Neuronal stem cell (in vitro differentiated cells): ENCODE measurements around the gene ATP9B.

Experiments used
- DNase-seq: peaks from one replicate; pipeline ENCODE4 v3.0.0-alpha.2; 2013; ENCODE audit warnings: low spot score
- H2AFZ ChIP-seq: one replicate; pipeline ENCODE4 v1.6.1; 2013; ENCODE audit warnings: mild to moderate bottlenecking, low read length, inconsistent platforms
- H2AK5ac ChIP-seq: 2 replicates; pipeline ENCODE4 v1.6.1; 2013; ENCODE audit warnings: low read depth, mild to moderate bottlenecking, inconsistent platforms, low read length, moderate library complexity, mixed read lengths
- H2BK120ac ChIP-seq: 2 replicates; pipeline ENCODE4 v1.6.1; 2013; ENCODE audit warnings: low read depth, mild to moderate bottlenecking, inconsistent platforms, low read length, moderate library complexity, mixed read lengths
- H2BK12ac ChIP-seq: one replicate; pipeline ENCODE4 v1.6.1; 2013; ENCODE audit warnings: low read length, inconsistent platforms
- H2BK15ac ChIP-seq: 2 replicates; pipeline ENCODE4 v1.6.1; 2013; ENCODE audit warnings: mild to moderate bottlenecking, low read length, inconsistent platforms, mixed read lengths
- H2BK5ac ChIP-seq: one replicate; pipeline ENCODE4 v1.6.1; 2013; ENCODE audit warnings: inconsistent platforms, mild to moderate bottlenecking, low read length, moderate library complexity
- H3K14ac ChIP-seq: one replicate; pipeline ENCODE4 v1.6.1; 2013; ENCODE audit warnings: low read length, inconsistent platforms
- H3K18ac ChIP-seq: 2 replicates; pipeline ENCODE4 v1.6.1; 2013; ENCODE audit warnings: low read length, inconsistent platforms
- H3K23ac ChIP-seq: 2 replicates; pipeline ENCODE4 v1.6.1; 2013; ENCODE audit warnings: low read depth, mild to moderate bottlenecking, mixed read lengths, low read length, inconsistent platforms; ENCODE audit not compliant: poor library complexity
- H3K27ac ChIP-seq: replicated peaks from 3 replicates; pipeline ENCODE4 v1.5.1; 2013; ENCODE audit warnings: low read length, inconsistent platforms
- H3K27me3 ChIP-seq, 3 experiments: 2 replicates each; pipeline ENCODE4 v1.6.1; 2013; ENCODE audit warnings: low read length in 3 of 3, mild to moderate bottlenecking in 2 of 3, inconsistent platforms in 1 of 3, low read depth in 1 of 3, mixed read lengths in 1 of 3, moderate library complexity in 1 of 3; ENCODE audit not compliant: control insufficient read depth in 3 of 3, insufficient read depth in 3 of 3
- H3K36me3 ChIP-seq, 2 donors: replicated peaks in 1 of 2; 2 replicates each; pipeline ENCODE4 v1.6.1; 2013; ENCODE audit warnings: low read length in 2 of 2; ENCODE audit not compliant: control insufficient read depth in 2 of 2, insufficient read depth in 2 of 2
- H3K4ac ChIP-seq: 2 replicates; pipeline ENCODE4 v1.6.1; 2013; ENCODE audit warnings: inconsistent platforms, mild to moderate bottlenecking, low read length, moderate library complexity
- H3K4me1 ChIP-seq, 2 donors: 1 replicate in 1 of 2; 2 replicates in 1 of 2; pipeline ENCODE4 v1.6.1; 2013; ENCODE audit warnings: low read length in 2 of 2, low read depth in 1 of 2; ENCODE audit not compliant: control insufficient read depth in 2 of 2, insufficient read depth in 1 of 2
- H3K4me2 ChIP-seq: one replicate; pipeline ENCODE4 v1.6.1; 2013; ENCODE audit warnings: mild to moderate bottlenecking, low read length, inconsistent platforms; ENCODE audit not compliant: insufficient read depth, poor library complexity, severe bottlenecking
- H3K4me3 ChIP-seq, 2 donors: 2 replicates each; pipeline ENCODE4 v1.5.1; 2013; ENCODE audit warnings: low read length in 2 of 2, mild to moderate bottlenecking in 2 of 2, inconsistent platforms in 1 of 2, moderate library complexity in 1 of 2
- H3K79me1 ChIP-seq: one replicate; pipeline ENCODE4 v1.6.1; 2013; ENCODE audit warnings: low read depth, mild to moderate bottlenecking, inconsistent platforms, low read length, moderate library complexity
- H3K9ac ChIP-seq: one replicate; pipeline ENCODE4 v1.6.1; 2013; ENCODE audit warnings: mild to moderate bottlenecking, low read depth, low read length, inconsistent platforms; ENCODE audit not compliant: poor library complexity
- H3K9me3 ChIP-seq, 2 donors: replicated peaks in 1 of 2; 2 replicates each; pipeline versions ENCODE3 to v1.6.1; 2013; ENCODE audit warnings: low read length in 2 of 2, mild to moderate bottlenecking in 2 of 2, inconsistent platforms in 1 of 2, low read depth in 1 of 2, mixed read lengths in 1 of 2, moderate library complexity in 1 of 2; ENCODE audit not compliant: control insufficient read depth in 2 of 2, insufficient read depth in 1 of 2
- H4K8ac ChIP-seq: one replicate; pipeline ENCODE4 v1.6.1; 2013; ENCODE audit warnings: low read depth, mild to moderate bottlenecking, inconsistent platforms, low read length, moderate library complexity
- H4K91ac ChIP-seq: one replicate; pipeline ENCODE4 v1.6.1; 2013; ENCODE audit warnings: low read length, low read depth, mild to moderate bottlenecking, inconsistent platforms; ENCODE audit not compliant: poor library complexity
- WGBS, 2 donors: extraction: QIAGEN DNeasy Blood & Tissue Kit; methylation state at CpG; one replicate each; pipeline ENCODE4 v1.1.7; 2013; ENCODE audit warnings: missing lambda C conversion rate in 2 of 2, mixed read lengths in 1 of 2; ENCODE audit not compliant: insufficient read length in 2 of 2, insufficient replicate concordance in 1 of 2; ENCODE audit errors: extremely low coverage in 2 of 2; 5-methylcytosine and 5-hydroxymethylcytosine counted together

ATP9B gene

GRCh38 chr18:79274823-79275222, 205.6 kb downstream of the ATP9B start:
- Histone ChIP-seq H3K9me3 (peaks cover 0 to 2% of the 10 kb centered on the region in 2 donors), H3K4me3 (no peak overlapping the region), H3K4me1 (peaks cover 0 to 5% of the 10 kb centered on the region in 2 donors), H2AFZ (no peak overlapping the region), H3K4ac (no peak overlapping the region), H3K4me2 (no peak overlapping the region), H2AK5ac (no peak overlapping the region), H4K8ac (no peak overlapping the region), H3K14ac (no peak overlapping the region), H3K18ac (no peak overlapping the region), H2BK120ac (no peak overlapping the region), H2BK15ac (no peak overlapping the region), H3K27me3 (no peaks in the 10 kb centered on the region), H2BK12ac (no peak overlapping the region), H3K9ac (no peak overlapping the region), H3K27ac (no peak overlapping the region), H3K23ac (no peak overlapping the region), H3K79me1 (no peaks in the 10 kb centered on the region), H3K36me3 (peaks cover 11 to 24% of the 10 kb centered on the region in 2 donors), H2BK5ac (no peak overlapping the region), H4K91ac (no peak overlapping the region)
- no CpG with 5 or more reads among the region's 8 CpGs for WGBS, 2 donors
- DNase-seq = no peak

GRCh38 chr18:79275461-79275860, 206.3 kb downstream of the ATP9B start:
- no peak overlapping the region for H3K4ac ChIP-seq
- H2BK15ac ChIP-seq = no peak overlapping the region
- no peak for DNase-seq
- no peak overlapping the region for H4K91ac ChIP-seq
- no peak overlapping the region for H2BK120ac ChIP-seq
- H3K23ac ChIP-seq = no peak overlapping the region
- H3K14ac ChIP-seq = no peak overlapping the region
- no peak overlapping the region for H2BK12ac ChIP-seq
- H2BK5ac ChIP-seq = no peak overlapping the region
- H2AFZ ChIP-seq = no peak overlapping the region
- H3K4me1 ChIP-seq = peaks cover 0 to 5% of the 10 kb centered on the region in 2 donors
- peaks cover 11 to 24% of the 10 kb centered on the region in 2 donors for H3K36me3 ChIP-seq
- H3K4me2 ChIP-seq = no peak overlapping the region
- H3K9ac ChIP-seq = no peak overlapping the region
- H2AK5ac ChIP-seq = no peak overlapping the region
- H3K79me1 ChIP-seq = no peaks in the 10 kb centered on the region
- no CpG with 5 or more reads among the region's 7 CpGs for WGBS, 2 donors
- peaks cover 0 to 2% of the 10 kb centered on the region in 2 donors for H3K9me3 ChIP-seq
- no peak overlapping the region for H4K8ac ChIP-seq
- no peak overlapping the region for H3K4me3 ChIP-seq
- H3K27ac ChIP-seq = no peak overlapping the region
- H3K27me3 ChIP-seq = no peaks in the 10 kb centered on the region
- H3K18ac ChIP-seq = no peak overlapping the region

GRCh38 chr18:79275992-79276391, 206.8 kb downstream of the ATP9B start:
- no peak overlapping the region for H4K91ac ChIP-seq
- H3K27ac ChIP-seq = no peak overlapping the region
- H3K23ac ChIP-seq = no peak overlapping the region
- no peaks in the 10 kb centered on the region for H3K27me3 ChIP-seq
- no peak for DNase-seq
- H3K4me1 ChIP-seq = peaks cover 0 to 5% of the 10 kb centered on the region in 2 donors
- H2BK12ac ChIP-seq = no peak overlapping the region
- H3K36me3 ChIP-seq = peaks cover 11 to 24% of the 10 kb centered on the region in 2 donors
- no peak overlapping the region for H3K4ac ChIP-seq
- H3K9me3 ChIP-seq = peaks cover 0 to 2% of the 10 kb centered on the region in 2 donors
- no CpG with 5 or more reads among the region's 4 CpGs for WGBS, 2 donors
- no peaks in the 10 kb centered on the region for H3K79me1 ChIP-seq
- no peak overlapping the region for H2BK120ac ChIP-seq
- H2BK5ac ChIP-seq = no peak overlapping the region
- no peak overlapping the region for H3K18ac ChIP-seq
- H3K4me2 ChIP-seq = no peak overlapping the region
- no peak overlapping the region for H2AFZ ChIP-seq
- H3K4me3 ChIP-seq = no peak overlapping the region
- H4K8ac ChIP-seq = no peak overlapping the region
- no peak overlapping the region for H3K9ac ChIP-seq
- no peak overlapping the region for H2AK5ac ChIP-seq
- H3K14ac ChIP-seq = no peak overlapping the region
- no peak overlapping the region for H2BK15ac ChIP-seq

- WGBS, 2 donors = no CpG with 5 or more reads among the region's 11 CpGs
Observed at GRCh38 chr18:79278896-79279295, 209.7 kb downstream of the ATP9B start.

More at GRCh38 chr18:79278896-79279295, 209.7 kb downstream of the ATP9B start:
- Histone ChIP-seq H3K23ac (peak overlapping the region; percentile 63), H3K27me3 (no peaks in the 10 kb centered on the region), H3K9ac (no peak overlapping the region), H3K36me3 (peaks cover 4 to 19% of the 10 kb centered on the region in 2 donors), H4K91ac (no peak overlapping the region), H2BK120ac (no peak overlapping the region), H3K4me2 (no peak overlapping the region), H3K27ac (no peak overlapping the region), H2BK5ac (peak overlapping the region; percentile 31), H2BK12ac (peak overlapping the region; percentile 35), H2AFZ (no peak overlapping the region), H3K4me1 (peaks cover 0 to 5% of the 10 kb centered on the region in 2 donors), H3K9me3 (no peaks in the 10 kb centered on the region), H3K4me3 (no peak overlapping the region), H3K79me1 (no peaks in the 10 kb centered on the region), H3K14ac (peak overlapping the region; percentile 17), H3K18ac (no peak overlapping the region), H2BK15ac (no peak overlapping the region), H4K8ac (no peak overlapping the region), H2AK5ac (no peak overlapping the region), H3K4ac (no peak overlapping the region)
- DNase-seq = no peak
